HG02981 (cell line): ENCODE data around the gene GRAMD1A.
"Not testable (repeated sequence)": the region's sequence is repeated elsewhere in the genome, so short reads cannot be mapped to it uniquely, and the experiment has no call there.

ENCODE experiments used
- ATAC-seq: cut with Tn5 transposase; IDR thresholded peaks from one replicate; pipeline ENCODE4 v1.9.1; 2021; ENCODE audit warnings: mild to moderate bottlenecking, moderate library complexity; ENCODE audit not compliant: unreplicated experiment

Gene GRAMD1A

DNA sequence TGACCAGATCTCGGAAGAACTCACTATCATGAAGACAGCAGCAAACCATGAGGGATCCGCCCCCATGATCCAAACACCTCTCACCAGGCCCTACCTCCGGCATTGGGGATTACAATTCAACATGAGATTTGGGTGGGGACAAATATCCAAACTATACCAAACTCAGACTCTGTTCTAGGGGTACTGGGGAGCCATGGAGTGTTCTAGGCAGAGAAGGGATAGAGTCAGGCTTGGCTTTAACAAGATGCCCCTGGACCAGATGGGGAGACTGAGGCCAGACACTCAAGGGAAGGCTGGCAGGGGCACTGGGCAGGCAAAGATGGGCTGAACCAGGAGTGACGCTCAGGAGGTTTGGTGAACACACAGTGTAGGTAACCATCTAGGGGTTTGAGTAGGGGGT is 18.3 kb downstream of the GRAMD1A start:
- ATAC-seq = no peak

DNA sequence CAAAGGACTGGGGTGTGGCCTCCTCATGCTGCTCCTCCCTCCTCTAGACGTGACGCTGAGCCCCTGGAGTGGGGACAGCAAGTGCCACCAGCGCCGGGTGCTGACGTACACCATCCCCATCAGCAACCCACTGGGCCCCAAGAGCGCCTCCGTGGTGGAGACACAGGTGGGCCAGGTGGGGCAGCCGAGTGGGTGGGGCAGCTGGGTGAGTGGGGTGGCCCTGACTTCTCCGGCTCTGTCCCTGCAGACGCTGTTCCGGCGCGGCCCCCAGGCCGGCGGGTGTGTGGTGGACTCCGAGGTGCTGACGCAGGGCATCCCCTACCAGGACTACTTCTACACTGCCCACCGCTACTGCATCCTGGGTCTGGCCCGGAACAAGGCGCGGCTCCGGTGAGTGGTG is 19.0 kb downstream of the GRAMD1A start:
- no peak for ATAC-seq

DNA sequence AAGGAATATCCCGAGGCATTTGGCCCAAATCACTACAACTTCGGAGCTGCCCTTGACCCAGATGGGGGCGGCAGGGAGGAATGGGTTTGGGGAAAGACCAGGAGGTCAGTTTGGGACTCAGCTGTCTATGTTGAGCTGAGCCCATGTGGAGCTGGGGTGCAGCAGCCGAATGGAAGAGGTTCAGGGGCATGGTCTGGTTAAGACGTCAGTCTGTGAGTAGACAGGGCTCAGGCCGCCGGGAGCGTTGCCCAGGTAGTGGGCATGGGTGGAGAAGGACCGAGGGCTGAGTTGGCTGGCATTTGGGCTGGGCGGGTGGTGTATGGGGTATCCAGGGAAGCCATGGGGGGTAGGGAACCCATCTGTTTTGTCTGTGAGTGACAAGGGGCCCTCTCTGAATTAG is 20.9 kb downstream of the GRAMD1A start:
- ATAC-seq = no peak

DNA sequence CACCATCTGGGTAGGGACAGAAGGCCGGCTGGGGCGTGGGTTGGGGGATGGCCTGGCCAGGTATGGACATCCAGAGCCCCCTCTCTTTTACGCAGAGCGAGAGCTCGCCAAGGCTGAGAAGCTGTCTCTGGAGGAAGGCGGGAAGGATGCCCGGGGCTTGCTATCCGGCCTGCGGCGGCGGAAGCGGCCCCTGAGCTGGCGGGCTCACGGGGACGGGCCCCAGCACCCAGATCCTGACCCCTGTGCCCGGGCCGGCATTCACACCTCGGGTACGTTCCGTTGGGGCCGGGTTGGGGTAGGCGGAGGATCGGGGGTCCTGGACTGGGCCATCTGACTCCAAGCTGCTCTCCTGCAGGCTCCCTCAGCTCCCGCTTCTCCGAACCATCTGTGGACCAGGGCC is 21.5 kb downstream of the GRAMD1A start:
- ATAC-seq = no peak

DNA sequence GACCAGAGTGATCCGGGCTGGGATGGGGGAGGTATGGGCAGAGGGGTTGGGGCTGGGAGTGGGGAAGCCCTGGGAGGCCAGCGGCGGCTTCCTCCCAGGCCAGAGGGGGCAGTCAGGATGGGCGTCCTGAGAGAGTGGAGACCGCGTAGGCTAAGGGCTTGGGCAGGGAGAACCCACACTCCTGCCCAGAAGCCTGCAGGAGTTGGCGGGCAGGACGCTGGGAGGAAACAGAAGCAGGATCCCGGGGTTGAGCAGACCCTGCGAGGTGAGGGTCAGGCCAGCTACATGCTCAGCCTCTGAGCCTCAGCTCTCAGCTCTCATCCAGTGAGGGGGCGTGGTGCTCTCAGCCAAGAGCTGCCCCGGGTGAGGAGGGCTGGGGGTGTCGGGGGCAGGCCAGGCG is 22.3 kb downstream of the GRAMD1A start:
- ATAC-seq = no peak

DNA sequence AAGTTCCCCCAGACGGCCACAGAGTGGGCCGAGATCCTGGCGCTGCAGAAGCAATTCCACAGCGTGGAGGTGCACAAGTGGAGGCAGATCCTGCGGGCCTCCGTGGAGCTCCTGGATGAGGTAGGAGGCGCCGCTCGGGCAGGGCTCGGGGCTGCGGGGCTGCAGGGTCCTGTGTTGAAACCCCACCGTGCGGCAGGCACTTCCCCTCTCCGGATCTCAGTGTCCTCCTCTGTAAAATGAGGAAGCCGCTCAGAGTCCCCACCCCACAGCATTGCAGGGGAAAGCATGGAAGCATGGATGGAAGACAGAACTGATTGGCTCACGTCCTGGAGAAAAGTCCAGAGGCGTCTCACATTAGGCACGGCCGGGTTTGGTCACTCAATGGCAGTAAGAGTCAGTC is 23.3 kb downstream of the GRAMD1A start:
- ATAC-seq = no peak

DNA sequence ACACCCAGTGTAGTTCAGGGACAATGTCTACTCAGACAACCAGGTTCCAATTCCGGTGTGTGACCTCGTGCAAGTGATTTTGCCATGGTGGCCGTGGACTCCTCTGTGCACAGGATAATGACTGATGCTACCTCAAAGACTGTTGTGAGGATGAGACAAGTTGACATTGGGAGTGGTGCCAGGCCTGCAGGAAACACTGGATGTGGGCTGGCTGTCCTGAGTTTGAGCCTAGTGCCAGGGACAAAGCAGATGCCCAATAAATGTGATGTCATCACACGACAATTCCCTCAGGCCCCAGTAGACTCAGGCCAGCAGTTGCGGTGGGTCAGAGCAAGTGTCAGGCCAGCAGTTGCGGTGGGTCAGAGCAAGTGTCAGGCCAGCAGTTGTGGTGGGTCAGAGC is 24.0 kb downstream of the GRAMD1A start:
- ATAC-seq = no peak

DNA sequence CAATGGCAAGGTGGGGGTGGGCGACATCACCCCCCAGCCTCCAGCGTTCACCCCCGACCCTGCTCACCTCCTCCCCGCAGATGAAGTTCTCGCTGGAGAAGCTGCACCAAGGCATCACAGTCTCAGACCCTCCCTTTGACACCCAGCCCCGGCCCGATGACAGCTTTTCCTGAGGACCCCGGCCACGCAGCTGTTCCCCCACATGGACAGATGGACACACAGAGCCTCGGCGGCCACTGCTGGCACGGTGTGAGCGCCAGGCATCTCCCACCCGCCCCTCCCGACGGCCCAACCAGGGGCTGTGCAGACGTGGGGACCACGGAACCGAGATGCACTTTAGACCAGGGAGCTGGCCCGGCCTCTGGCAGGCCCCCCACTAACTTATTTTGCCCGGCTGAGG is 25.8 kb downstream of the GRAMD1A start:
- ATAC-seq = no peak

DNA sequence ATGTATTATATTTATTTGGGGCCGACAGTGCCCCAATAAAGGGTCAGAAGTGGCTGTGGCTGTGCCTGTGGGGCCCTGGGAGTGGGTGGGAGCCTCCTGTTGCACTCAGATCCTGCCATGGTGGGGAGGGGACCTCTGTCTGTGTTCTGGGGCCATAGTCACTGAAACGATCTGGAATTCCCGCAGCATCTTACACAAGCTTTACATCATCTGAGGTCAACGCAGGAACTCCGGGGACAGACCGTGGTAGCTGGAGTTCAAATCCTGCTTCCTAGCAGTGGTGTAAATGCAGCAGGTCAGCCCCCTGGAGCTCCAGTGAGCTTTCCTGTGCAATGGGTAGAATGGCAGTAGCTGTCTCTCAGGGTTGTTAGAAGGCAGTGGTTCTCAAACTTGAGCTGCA is 26.3 kb downstream of the GRAMD1A start:
- no peak for ATAC-seq

DNA sequence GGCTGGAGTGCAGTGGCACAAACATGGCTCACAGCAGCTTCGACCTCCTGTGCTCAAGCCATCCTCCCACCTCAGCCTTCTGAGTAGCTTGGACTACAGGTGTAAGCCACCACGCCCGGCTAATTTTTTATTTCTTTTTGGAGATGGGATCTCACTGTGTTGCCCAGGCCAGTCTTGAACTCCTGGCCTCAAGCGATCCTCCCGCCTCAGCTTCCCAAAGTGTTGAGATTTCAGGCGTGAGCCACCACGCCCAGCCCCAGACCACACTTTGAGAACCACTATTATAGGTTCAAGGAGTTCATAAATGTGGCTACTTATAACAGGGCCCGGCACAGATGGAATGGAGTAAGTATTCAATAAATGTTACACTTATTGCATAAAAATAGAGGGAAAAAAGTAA is 26.9 kb downstream of the GRAMD1A start:
- no peak for ATAC-seq

DNA sequence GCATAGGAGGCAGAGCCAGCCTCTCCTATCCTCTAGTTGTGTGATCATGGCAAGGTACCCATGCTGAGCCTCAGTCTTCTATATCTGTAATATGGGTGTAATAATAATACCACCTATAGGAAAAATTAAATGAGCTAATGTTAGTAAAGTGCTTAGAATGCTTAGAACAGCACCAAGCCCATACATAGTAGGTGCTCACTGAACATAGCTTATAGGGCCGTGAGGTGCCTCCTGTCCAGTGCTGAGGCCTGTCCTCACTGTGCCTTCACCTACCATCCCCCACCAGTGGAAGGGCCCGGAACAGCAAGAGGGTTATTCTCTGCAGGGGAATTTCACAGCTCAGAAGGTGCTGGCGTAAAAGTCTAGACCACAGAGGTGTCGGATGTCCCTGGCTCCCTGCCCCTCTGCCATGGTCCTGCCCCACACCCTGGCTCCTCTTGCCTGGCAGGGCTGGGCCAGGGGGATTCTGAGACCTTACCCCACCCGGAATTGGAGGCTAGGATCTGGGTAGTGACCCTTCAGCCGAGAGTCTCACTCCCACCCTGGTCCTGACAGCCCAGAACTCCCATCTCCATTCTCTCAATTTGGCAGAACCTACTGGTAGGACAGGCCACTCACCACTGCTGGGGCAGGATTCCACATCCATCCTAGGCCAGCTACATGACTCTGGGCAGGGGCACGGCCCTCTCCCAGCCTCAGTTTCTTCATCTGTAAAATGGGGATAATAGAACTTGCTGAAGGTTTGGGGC is 27.9 kb downstream of the GRAMD1A start:
- ATAC-seq = no peak

DNA sequence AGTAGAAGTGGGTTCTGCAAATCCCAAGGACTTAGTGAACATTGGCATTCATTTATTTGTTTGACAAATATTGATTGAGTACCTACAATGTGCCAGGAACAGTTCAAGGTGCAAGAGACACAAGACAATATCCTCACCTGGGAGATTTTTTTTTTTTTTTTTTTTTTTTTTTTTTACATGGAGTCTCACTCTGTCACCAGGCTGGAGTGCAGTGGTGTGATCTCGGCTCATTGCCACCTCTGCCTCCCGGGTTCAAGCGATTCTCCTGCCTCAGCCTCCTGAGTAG is 28.4 kb downstream of the GRAMD1A start:
- not testable (repeated sequence) for ATAC-seq

DNA sequence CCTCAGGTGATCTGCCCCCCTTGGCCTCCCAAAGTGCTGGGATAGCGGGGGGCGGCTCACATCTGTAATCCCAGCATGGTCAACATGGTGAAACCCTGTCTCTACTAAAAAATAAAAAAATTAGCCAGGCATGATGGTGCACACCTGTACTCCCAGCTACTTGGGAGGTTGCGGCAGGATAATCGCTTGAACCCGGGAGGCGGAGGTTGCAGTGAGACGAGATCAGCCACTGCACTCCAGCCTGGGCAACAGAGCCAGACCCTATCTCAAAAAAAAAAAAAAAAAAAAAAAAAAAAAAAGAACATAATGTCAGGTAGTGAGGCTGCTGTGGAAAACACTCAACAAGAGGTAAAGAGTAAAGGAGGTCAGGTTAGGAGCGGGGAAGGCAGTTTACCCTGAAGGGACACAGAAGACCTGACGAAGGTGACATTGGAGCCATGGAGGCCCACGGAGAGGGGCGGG is 29.2 kb downstream of the GRAMD1A start:
- ATAC-seq = not testable (repeated sequence)

DNA sequence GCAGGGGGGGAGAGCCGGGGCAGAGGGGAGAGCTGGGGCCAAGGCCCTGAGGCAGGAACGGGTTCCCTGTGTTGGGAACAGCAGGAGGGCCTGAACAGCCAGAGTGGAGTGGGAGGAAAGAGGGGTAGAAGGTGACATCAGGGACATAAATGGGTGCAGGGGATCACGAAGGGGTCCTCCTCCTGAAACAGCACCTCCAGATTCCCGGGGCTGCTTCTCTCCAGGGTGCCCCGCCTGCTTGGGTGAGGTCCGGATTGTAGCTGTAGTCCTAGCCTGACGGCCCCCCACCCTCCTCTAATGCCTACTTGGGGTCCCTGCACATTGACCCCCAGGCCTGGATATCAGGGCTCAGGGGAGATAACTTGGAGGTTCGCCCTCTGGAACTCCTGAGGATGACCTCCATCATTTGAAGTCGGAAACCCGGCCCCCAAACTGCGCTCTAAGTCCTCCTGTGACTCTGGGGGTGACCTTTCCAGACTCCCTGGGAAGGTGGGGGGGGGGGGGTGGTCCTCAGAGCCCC is 29.7 kb downstream of the GRAMD1A start:
- no peak for ATAC-seq

DNA sequence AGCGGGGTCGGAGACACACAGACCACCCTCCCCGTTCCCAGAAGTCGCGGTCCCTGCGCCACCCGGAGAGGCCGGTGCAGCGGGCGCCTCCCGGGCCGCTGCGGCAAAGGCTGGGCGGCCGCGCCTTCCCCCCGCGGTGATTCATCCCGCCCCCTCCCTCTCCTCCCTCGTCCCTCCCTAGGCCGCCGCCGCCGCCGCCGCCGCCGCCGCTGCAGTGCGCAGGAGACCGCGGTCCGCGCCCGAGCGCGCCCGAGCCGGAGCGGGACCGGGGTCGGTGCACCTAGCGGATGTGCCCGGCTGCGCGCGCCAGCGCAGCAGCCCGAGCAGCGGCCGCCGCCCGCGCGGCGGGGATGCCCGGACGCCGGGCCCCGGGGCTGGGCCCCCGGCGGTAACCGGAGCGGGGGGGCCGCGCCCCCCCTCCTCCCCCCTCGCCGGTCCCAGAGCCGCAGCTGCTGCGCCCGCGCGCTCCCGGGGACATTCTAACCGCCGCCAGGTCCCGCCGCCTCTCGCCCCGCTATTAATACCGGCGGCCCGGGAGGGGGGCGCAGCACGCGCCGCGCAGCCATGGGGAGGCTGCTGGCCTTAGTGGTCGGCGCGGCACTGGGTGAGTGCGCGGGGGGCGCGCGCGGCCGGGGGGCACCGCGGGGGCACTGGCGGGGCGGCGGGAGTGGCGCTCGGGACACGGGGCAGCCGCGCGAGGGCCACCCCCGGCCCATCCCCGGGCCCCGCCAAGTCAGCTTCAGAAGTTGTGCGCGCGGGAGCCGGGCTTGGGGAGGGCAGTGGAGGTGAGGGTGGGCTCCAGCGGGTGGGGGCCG is 30.3 kb downstream of the GRAMD1A start, which contains the start of gene SCN1B:
TSS of gene SCN1B (plus strand) at position 214 of the 815 bp plus-strand sequence. CDS start at position 565, 351 bp downstream.
- ATAC-seq = no peak

DNA sequence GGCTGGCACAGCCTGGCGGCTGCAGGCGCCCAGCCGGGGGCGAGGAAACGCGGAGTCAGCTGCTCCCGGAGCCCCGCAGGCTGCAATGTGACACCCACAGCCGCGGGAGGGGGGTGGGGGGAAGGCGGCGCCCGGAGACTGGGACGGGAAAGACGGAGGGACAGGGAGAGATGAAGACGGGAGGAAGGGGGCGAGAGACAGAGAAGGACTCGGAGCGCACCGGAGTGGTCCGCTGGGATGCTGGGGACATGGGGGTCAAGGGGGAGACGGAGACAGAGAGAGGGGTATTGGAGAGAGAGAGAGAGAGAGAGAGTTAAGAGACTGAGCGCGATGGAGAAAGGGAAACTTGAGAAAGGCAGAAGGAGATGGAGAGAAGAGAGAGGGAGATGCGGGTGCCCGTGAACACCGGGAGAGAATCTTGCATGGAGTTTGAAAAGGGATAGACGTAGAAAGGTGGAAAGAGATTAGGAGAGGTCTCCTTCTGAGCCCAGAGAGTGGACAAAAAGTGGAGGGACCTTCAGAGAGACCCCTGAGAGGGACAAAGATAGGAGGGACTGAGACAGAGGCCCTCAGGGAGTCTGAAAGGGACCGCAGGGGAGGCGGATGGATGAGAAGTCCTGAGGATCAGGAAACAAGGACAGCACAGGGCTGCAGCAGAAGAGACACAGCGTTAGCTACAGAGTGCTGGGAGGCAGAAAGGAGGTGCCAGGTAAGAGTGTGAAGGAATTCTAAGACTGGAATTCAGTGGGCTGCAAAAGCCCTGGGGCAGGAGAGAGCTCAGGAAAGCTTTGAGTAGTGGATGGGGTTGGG is 31.2 kb downstream of the GRAMD1A start:
- no peak for ATAC-seq

DNA sequence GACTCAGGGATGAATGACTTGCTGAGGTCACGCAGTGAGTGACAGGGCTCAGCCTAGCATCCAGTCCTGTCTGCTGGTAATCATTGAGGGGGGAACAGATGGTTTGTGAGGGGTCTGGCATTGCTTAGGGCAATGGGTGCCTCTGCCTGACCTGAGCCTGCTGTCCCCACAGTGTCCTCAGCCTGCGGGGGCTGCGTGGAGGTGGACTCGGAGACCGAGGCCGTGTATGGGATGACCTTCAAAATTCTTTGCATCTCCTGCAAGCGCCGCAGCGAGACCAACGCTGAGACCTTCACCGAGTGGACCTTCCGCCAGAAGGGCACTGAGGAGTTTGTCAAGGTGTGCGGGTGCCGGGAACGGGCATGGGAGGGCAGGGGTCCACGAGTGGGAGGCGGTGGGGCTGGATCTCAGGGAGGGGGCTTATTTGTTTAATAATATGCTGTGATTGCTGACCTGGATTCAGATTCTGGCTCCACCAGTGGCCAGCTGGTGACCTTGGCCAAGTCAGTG is 32.3 kb downstream of the GRAMD1A start:
- no peak for ATAC-seq

DNA sequence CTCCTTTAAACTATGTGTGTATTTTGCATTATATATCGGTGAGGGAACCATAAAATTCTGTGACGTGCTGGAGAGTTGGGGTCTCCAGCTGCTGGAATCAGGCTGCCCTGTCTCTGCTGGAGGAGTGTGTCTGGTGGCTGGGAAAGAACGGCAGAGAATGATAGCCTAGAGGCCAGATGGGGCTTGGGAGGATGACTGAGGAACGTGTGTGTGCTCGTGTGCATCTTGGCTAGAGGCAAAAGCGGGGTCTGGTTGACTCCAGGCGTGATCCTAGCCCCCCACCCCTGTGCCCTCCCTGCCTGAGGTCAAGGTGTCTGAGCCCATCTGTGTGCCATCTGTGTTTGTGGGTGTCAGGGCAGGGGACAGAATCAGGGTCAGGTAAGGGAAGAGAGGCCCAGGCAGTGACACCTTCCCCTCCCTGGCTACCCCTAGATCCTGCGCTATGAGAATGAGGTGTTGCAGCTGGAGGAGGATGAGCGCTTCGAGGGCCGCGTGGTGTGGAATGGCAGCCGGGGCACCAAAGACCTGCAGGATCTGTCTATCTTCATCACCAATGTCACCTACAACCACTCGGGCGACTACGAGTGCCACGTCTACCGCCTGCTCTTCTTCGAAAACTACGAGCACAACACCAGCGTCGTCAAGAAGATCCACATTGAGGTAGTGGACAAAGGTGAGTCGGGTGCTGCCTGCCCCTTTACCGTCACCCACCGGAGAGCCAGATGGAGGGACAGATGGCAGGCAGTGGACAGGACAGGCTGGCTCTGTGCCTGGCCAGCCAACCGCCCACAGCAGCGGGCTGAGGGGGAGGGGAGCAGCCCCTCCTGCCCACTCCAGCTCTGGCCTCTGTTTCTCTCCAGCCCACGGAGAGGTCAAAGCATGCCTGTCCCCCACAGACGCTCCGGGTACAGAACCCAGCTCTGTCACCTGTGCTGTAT is 33.2 kb downstream of the GRAMD1A start:
- ATAC-seq = no peak

DNA sequence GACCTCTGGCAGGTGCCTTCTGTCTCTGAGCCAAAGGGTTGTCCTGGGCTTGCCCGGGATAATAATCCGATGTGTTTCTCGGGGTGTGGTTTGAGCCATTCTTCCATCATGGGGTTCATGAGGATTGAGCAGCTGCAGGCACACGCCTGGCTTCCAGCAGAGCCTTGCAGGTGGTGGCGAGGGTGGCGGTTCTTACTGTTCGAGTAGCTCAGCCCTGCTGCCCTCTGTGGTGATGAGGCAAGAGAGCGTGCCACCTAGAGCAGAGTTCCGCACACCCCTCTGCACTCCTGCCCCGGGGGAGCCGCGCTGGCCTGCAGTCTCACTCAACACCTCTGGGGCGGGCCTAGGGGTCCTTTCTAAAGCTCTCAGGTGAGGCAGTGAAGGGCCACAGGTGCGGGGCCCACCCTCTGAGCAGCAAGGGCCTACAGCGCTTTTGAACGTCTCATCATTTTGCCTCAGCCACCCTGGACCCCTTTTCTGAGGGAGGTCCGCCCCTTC is 33.9 kb downstream of the GRAMD1A start:
- ATAC-seq = no peak
